Measurements from ENCODE around the gene NHLRC2.

GRCh38 chr10:113927440-113927839 lies 73.0 kb downstream of the NHLRC2 start:
- TF ChIP-seq CTCF (IDR thresholded peaks at IDR 0.05; ENCODE audit: extremely low read depth in 1 of 2, insufficient read depth in 1 of 2, low read depth in 1 of 2, low read length in 2 of 2): no peak
- TF ChIP-seq POLR2AphosphoS5 (IDR thresholded peaks at IDR 0.05; ENCODE audit: insufficient read depth, low read depth, low read length): no peak
- no peak for TF ChIP-seq EZH2 (IDR thresholded peaks at IDR 0.05; ENCODE audit: borderline replicate concordance, low read depth, low read length, severe bottlenecking)
- TF ChIP-seq POLR2A (IDR thresholded peaks at IDR 0.05; ENCODE audit: low read depth, low read length): no peak

Measured in endothelial cell of umbilical vein (primary cell).